Uterus (tissue), 2 donors: Measurements from ENCODE around the gene GDF9.

Source experiments
- POLR2A ChIP-seq, 2 donors: fragments of 450-650 bp; IDR thresholded peaks; one replicate each; pipeline ENCODE4 v1.6.1; 2016; ENCODE audit warnings: antibody characterized with exemption in 2 of 2, mild to moderate bottlenecking in 1 of 2, moderate library complexity in 1 of 2
- TF ChIP-seq, protein P1 (sequence below), 4 experiments: fragments of 200-600 bp in 2 of 4; fragments of 450-650 bp in 2 of 4; sonication (generic) in 2 of 4; IDR thresholded peaks; one replicate each; pipeline ENCODE4 v1.5.1; 2016 to 2019; ENCODE audit warnings: antibody characterized with exemption in 4 of 4, mild to moderate bottlenecking in 2 of 4, moderate library complexity in 1 of 4

GRCh38 chr5:132812781-132813598 is 53.3 kb downstream of the GDF9 start, which contains the start of gene SOWAHA:
- TF ChIP-seq, protein P1, sequence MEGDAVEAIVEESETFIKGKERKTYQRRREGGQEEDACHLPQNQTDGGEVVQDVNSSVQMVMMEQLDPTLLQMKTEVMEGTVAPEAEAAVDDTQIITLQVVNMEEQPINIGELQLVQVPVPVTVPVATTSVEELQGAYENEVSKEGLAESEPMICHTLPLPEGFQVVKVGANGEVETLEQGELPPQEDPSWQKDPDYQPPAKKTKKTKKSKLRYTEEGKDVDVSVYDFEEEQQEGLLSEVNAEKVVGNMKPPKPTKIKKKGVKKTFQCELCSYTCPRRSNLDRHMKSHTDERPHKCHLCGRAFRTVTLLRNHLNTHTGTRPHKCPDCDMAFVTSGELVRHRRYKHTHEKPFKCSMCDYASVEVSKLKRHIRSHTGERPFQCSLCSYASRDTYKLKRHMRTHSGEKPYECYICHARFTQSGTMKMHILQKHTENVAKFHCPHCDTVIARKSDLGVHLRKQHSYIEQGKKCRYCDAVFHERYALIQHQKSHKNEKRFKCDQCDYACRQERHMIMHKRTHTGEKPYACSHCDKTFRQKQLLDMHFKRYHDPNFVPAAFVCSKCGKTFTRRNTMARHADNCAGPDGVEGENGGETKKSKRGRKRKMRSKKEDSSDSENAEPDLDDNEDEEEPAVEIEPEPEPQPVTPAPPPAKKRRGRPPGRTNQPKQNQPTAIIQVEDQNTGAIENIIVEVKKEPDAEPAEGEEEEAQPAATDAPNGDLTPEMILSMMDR (IDR thresholded peaks at IDR 0.05), result no peak
- TF ChIP-seq POLR2A (IDR thresholded peaks at IDR 0.05), result no peak
